Right lobe of liver (tissue), 6 donors: Measurements from ENCODE around the gene SLC5A9. TPM values are rescaled to one million over a fixed set of nuclear protein-coding genes. Genes with fewer than 3 reads are reported as not detected.
"Not testable (repeated sequence)": the region's sequence is repeated elsewhere in the genome, so short reads cannot be mapped to it uniquely, and the experiment has no call there.

ENCODE experiments used
- ATAC-seq, 4 donors: fragments of 200-7000 bp; cut with Tn5 transposase; one replicate each; pipeline ENCODE4 v1.9.1; 2020; ENCODE audit warnings: mild to moderate bottlenecking in 4 of 4, moderate library complexity in 4 of 4
- DNase-seq, 3 donors: peaks; one replicate each; pipeline ENCODE4 v3.0.0-alpha.2; 2020
- H3K27ac ChIP-seq, 3 donors: fragments of 200-600 bp; one replicate each; pipeline ENCODE4 v1.8.0; 2022
- H3K27me3 ChIP-seq, 2 donors: fragments of 200-600 bp; one replicate each; pipeline ENCODE4 v1.8.0; 2022
- H3K36me3 ChIP-seq, 4 donors: fragments of 200-600 bp; sonication (generic) in 1 of 4; one replicate each; pipeline versions ENCODE4 v1.5.1 to v1.8.0; 2017 to 2022; ENCODE audit warnings: control low read depth in 1 of 4
- H3K4me1 ChIP-seq, 4 donors: fragments of 200-600 bp; sonication (generic) in 1 of 4; one replicate each; pipeline versions ENCODE4 v1.5.1 to v1.8.0; 2017 to 2022; ENCODE audit warnings: control low read depth in 1 of 4
- H3K4me3 ChIP-seq, 3 donors: fragments of 200-600 bp; one replicate each; pipeline ENCODE4 v1.8.0; 2022
- H3K9me3 ChIP-seq, 4 donors: fragments of 200-600 bp; sonication (generic) in 1 of 4; one replicate each; pipeline versions ENCODE4 v1.5.1 to v1.8.0; 2017 to 2022; ENCODE audit warnings: control low read depth in 1 of 4
- CTCF ChIP-seq, 4 donors: fragments of 200-600 bp in 3 of 4; fragments of 450-650 bp in 1 of 4; IDR thresholded peaks; one replicate each; pipeline versions ENCODE4 v1.5.1 to v1.8.0; 2016 to 2022; ENCODE audit warnings: antibody characterized with exemption in 4 of 4, mild to moderate bottlenecking in 2 of 4
- POLR2A ChIP-seq: fragments of 450-650 bp; IDR thresholded peaks from one replicate; pipeline ENCODE4 v1.6.1; 2017; ENCODE audit warnings: antibody characterized with exemption, mild to moderate bottlenecking
- WGBS: methylation state at CpG from one replicate; pipeline ENCODE4 v1.1.6; 2018; ENCODE audit warnings: low coverage, low lambda C conversion rate; ENCODE audit not compliant: insufficient coverage; ENCODE audit errors: missing lambda C conversion rate; 5-methylcytosine and 5-hydroxymethylcytosine counted together
- intact Hi-C, 2 donors: fragments of 100-400 bp; cut with DNase I; formaldehyde crosslinking; loops; one replicate each; pipeline versions ENCODE4 v1.11.2 to v1.14.1; 2022
- total RNA-seq, 6 experiments: library from RNA; depleted of rRNA in 2 of 6; stranded (reverse); fragments of >200 nt in 2 of 6; fragmentation: NEBNext Ultra II Directional in 3 of 6; extraction: Animal tissue kit (Norgen Biotek cat#: 25700) in 3 of 6; gene quantifications; one replicate each; pipeline versions ENCODE4 v1.1.0 to v1.2.4, GENCODE V29; 2016 to 2023
- donor health status: DM: no; HTN: yes; CAD: no.
- donor health status: DM: no; HTN: no; CAD: no.
- donor health status: DM: no; HTN: no; CAD: no.
- donor health status: DM: no; HTN: yes; CAD: no.
- donor health status: DM: no; HTN: yes; CAD: no.

The SLC5A9 gene
- total RNA-seq, 6 experiments from 2014 or later: 8.5 to 16.9 (median 11.8) TPM

- no peak for DNase-seq
- Histone ChIP-seq H3K36me3 (no peaks in the 10 kb centered on the region), H3K27me3 (no peaks in the 10 kb centered on the region), H3K4me3 (no peak overlapping the region), H3K4me1 (no peaks in the 10 kb centered on the region), H3K27ac (no peak overlapping the region), H3K9me3 (no peaks in the 10 kb centered on the region)
- intact Hi-C loops: no loop called here
- 47% methylated on average over 1 of the region's 1 CpG for WGBS
- TF ChIP-seq POLR2A: no peak
- no peak for TF ChIP-seq CTCF (IDR thresholded peaks at IDR 0.05)
- ATAC-seq: no peak
These were observed 40.5 kb downstream of the SLC5A9 start for GRCh38 chr1:48263041-48263440.

- Histone ChIP-seq H3K27ac (no peak overlapping the region), H3K9me3 (no peaks in the 10 kb centered on the region), H3K4me1 (no peaks in the 10 kb centered on the region), H3K27me3 (no peaks in the 10 kb centered on the region), H3K36me3 (no peaks in the 10 kb centered on the region), H3K4me3 (no peak overlapping the region)
- WGBS: 65% methylated on average over 2 of the region's 2 CpGs
- intact Hi-C loops: no loop called here
- DNase-seq (no peak), ATAC-seq (no peak)
- TF ChIP-seq POLR2A (no peak), CTCF (IDR thresholded peaks at IDR 0.05) (no peak)
These were observed 44.1 kb downstream of the SLC5A9 start for GRCh38 chr1:48266576-48266975.

- H3K4me1 ChIP-seq, H3K27me3 ChIP-seq, ATAC-seq, H3K27ac ChIP-seq, H3K9me3 ChIP-seq, intact Hi-C loops, DNase-seq, H3K4me3 ChIP-seq, H3K36me3 ChIP-seq: not testable (repeated sequence)
- WGBS: no CpG with 5 or more reads among the region's 10 CpGs
These were observed 54.9 kb downstream of the SLC5A9 start for GRCh38 chr1:48277437-48277836.

- H3K27me3 ChIP-seq, H3K4me1 ChIP-seq, H3K27ac ChIP-seq, H3K36me3 ChIP-seq, H3K4me3 ChIP-seq, intact Hi-C loops, ATAC-seq, DNase-seq, H3K9me3 ChIP-seq: not testable (repeated sequence)
These were observed 59.8 kb downstream of the SLC5A9 start for GRCh38 chr1:48282329-48282728.

GRCh38 chr1:48284696-48285420 is 62.3 kb downstream of the SLC5A9 start:
- H3K27me3 ChIP-seq, H3K36me3 ChIP-seq, H3K4me3 ChIP-seq, H3K27ac ChIP-seq, H3K9me3 ChIP-seq, intact Hi-C loops, ATAC-seq, H3K4me1 ChIP-seq: not testable (repeated sequence)
- peak in 1 of 3 donors; percentile 26 for DNase-seq
- WGBS: 37% methylated on average over 4 of the region's 10 CpGs

- intact Hi-C loops: no loop called here
- Histone ChIP-seq H3K4me3 (no peak overlapping the region), H3K4me1 (no peaks in the 10 kb centered on the region), H3K9me3 (no peaks in the 10 kb centered on the region), H3K27ac (no peak overlapping the region), H3K36me3 (no peaks in the 10 kb centered on the region), H3K27me3 (no peaks in the 10 kb centered on the region)
- DNase-seq (no peak), ATAC-seq (no peak)
- WGBS: 80% methylated on average over 1 of the region's 3 CpGs
- TF ChIP-seq CTCF (IDR thresholded peaks at IDR 0.05): no peak
- no peak for TF ChIP-seq POLR2A
These were observed 63.0 kb downstream of the SLC5A9 start for GRCh38 chr1:48285525-48285924.
